RWPE2 (cell line): ENCODE results near the gene ZNFX1.

ENCODE experiments used
- ATAC-seq: fragments of 200-7000 bp; cut with Tn5 transposase; 3 replicates; pipeline ENCODE4 v1.9.1; 2021; ENCODE audit warnings: low read depth
- DNase-seq: peaks from one replicate; pipeline ENCODE4 v3.0.0-alpha.2; 2020; ENCODE audit warnings: low spot score
- H3K27ac ChIP-seq: fragments of 450-650 bp; 2 replicates; pipeline ENCODE4 v1.5.1; 2017; ENCODE audit warnings: mild to moderate bottlenecking; ENCODE audit not compliant: poor library complexity, severe bottlenecking
- H3K27me3 ChIP-seq: fragments of 250-450 bp; sonication (Bioruptor Pico); 2 replicates; pipeline ENCODE4 v1.5.1; 2021; ENCODE audit warnings: mild to moderate bottlenecking, moderate library complexity; ENCODE audit not compliant: insufficient read depth, poor library complexity, severe bottlenecking
- H3K36me3 ChIP-seq: fragments of 250-450 bp; sonication (Bioruptor Pico); 2 replicates; pipeline ENCODE4 v1.5.1; 2020; ENCODE audit warnings: low read depth, mild to moderate bottlenecking, moderate library complexity
- H3K4me1 ChIP-seq: fragments of 250-450 bp; sonication (Bioruptor Pico); 2 replicates; pipeline ENCODE4 v1.5.1; 2021; ENCODE audit warnings: mild to moderate bottlenecking, moderate library complexity; ENCODE audit not compliant: insufficient read depth, poor library complexity, severe bottlenecking
- H3K4me3 ChIP-seq: fragments of 250-450 bp; sonication (Bioruptor Pico); 2 replicates; pipeline ENCODE4 v1.5.1; 2021; ENCODE audit warnings: mild to moderate bottlenecking, moderate library complexity; ENCODE audit not compliant: severe bottlenecking
- H3K9me3 ChIP-seq: fragments of 250-450 bp; sonication (Bioruptor Pico); 2 replicates; pipeline ENCODE4 v1.5.1; 2021; ENCODE audit warnings: mild to moderate bottlenecking, moderate library complexity; ENCODE audit not compliant: severe bottlenecking
- CTCF ChIP-seq: fragments of 450-650 bp; IDR thresholded peaks from one replicate; pipeline ENCODE4 v1.5.1; 2017; ENCODE audit warnings: mild to moderate bottlenecking, moderate library complexity; ENCODE audit not compliant: poor library complexity, severe bottlenecking

ZNFX1 gene

GRCh38 chr20:49215232-49215631 is 62.6 kb downstream of the ZNFX1 start:
- Histone ChIP-seq H3K9me3 (peaks cover 6% of the 10 kb centered on the region), H3K4me1 (peaks cover 1% of the 10 kb centered on the region), H3K27me3 (no peaks in the 10 kb centered on the region), H3K27ac (no peak overlapping the region), H3K36me3 (peaks cover 1% of the 10 kb centered on the region; the same call in 1 of the 2 replicates), H3K4me3 (no peak overlapping the region)
- DNase-seq (no peak), ATAC-seq (no peak)
- no peak for TF ChIP-seq CTCF

- ATAC-seq (no peak), DNase-seq (no peak)
- Histone ChIP-seq H3K4me1 (no peaks in the 10 kb centered on the region), H3K27me3 (no peaks in the 10 kb centered on the region), H3K27ac (no peak overlapping the region), H3K9me3 (peaks cover 11% of the 10 kb centered on the region), H3K36me3 (no peaks in the 10 kb centered on the region), H3K4me3 (no peak overlapping the region)
- no peak for TF ChIP-seq CTCF
These were observed 63.3 kb downstream of the ZNFX1 start for GRCh38 chr20:49214571-49214970.

- no peak for ATAC-seq
- Histone ChIP-seq H3K4me1 (no peaks in the 10 kb centered on the region), H3K27me3 (no peaks in the 10 kb centered on the region), H3K4me3 (no peak overlapping the region), H3K27ac (no peak overlapping the region), H3K36me3 (no peaks in the 10 kb centered on the region), H3K9me3 (peaks cover 11% of the 10 kb centered on the region)
- DNase-seq, result no peak
- TF ChIP-seq CTCF, result no peak
These were observed 67.1 kb downstream of the ZNFX1 start for GRCh38 chr20:49210757-49211110.

GRCh38 chr20:49210101-49210756 is 67.6 kb downstream of the ZNFX1 start:
- Histone ChIP-seq H3K27ac (no peak overlapping the region), H3K9me3 (peaks cover 11% of the 10 kb centered on the region), H3K27me3 (no peaks in the 10 kb centered on the region), H3K4me1 (no peaks in the 10 kb centered on the region), H3K4me3 (no peak overlapping the region), H3K36me3 (no peaks in the 10 kb centered on the region)
- peak; percentile 32; the same call in 2 of the 3 replicates for ATAC-seq
- no peak for DNase-seq
- no peak for TF ChIP-seq CTCF

- ATAC-seq (peak; percentile 36; the same call in 2 of the 3 replicates), DNase-seq (no peak)
- TF ChIP-seq CTCF, result no peak
- Histone ChIP-seq H3K27me3 (no peaks in the 10 kb centered on the region), H3K4me1 (no peaks in the 10 kb centered on the region), H3K27ac (no peak overlapping the region), H3K4me3 (no peak overlapping the region), H3K9me3 (peaks cover 11% of the 10 kb centered on the region), H3K36me3 (no peaks in the 10 kb centered on the region)
These were observed 70.8 kb downstream of the ZNFX1 start for GRCh38 chr20:49207076-49207475.
